GM21528 (cell line): ENCODE measurements around the gene NEURL1.
"Not testable (repeated sequence)": the region's sequence is repeated elsewhere in the genome, so short reads cannot be mapped to it uniquely, and the experiment has no call there.

Source experiments
- ATAC-seq: cut with Tn5 transposase; IDR thresholded peaks from one replicate; pipeline ENCODE4 v1.9.1; 2021; ENCODE audit warnings: mild to moderate bottlenecking, moderate library complexity; ENCODE audit not compliant: unreplicated experiment, low FRiP score

The NEURL1 gene

DNA sequence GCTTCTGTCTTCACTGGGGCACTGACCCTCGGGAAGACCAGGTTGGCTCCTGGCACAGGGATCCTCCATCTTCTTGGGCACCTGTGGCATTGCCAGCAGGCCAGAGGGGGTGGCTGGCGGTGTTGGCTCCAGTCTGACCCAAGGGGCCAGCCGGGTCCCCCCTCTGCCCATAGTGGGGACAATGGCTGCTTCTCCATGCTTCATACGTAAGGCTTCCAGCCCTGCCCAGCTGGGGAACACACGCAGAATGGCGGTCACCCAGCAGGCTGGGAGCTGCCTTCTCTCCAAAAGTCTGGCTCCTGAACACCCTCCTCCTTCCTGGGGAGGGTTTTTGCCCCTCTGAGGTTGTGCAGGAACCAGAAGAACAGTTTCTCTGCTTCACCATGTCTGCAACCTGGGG lies 106.8 kb downstream of the NEURL1 start:
- ATAC-seq, result no peak

DNA sequence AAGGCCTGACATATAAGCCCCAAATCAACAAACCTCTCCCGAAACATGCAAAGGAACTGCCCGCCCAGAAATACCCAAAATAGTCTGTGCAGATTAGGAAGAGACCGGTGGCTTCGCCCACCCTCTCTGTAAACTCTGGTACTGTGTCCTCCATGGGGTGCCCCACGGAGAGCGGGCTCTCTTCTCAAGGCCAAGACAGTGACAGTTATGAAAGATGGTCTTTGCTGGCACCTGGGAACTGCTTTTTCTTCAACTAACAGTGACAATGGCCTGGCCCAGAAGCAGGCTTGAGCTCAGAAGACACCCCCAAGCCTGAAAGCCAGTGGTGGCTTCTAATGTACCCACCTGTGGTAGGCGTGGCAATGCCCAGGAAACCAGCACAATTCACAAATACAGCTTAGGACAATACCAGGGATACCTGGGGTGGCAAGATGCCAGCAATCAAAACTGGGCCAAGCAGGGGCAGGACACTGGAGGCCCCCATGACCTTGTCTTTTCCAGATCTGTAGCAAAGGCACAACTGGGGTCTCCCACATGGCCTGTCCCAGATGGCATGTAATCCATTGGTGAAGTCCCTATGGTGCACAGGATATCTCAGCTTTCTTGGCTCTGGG lies 107.6 kb downstream of the NEURL1 start:
- ATAC-seq, result no peak

DNA sequence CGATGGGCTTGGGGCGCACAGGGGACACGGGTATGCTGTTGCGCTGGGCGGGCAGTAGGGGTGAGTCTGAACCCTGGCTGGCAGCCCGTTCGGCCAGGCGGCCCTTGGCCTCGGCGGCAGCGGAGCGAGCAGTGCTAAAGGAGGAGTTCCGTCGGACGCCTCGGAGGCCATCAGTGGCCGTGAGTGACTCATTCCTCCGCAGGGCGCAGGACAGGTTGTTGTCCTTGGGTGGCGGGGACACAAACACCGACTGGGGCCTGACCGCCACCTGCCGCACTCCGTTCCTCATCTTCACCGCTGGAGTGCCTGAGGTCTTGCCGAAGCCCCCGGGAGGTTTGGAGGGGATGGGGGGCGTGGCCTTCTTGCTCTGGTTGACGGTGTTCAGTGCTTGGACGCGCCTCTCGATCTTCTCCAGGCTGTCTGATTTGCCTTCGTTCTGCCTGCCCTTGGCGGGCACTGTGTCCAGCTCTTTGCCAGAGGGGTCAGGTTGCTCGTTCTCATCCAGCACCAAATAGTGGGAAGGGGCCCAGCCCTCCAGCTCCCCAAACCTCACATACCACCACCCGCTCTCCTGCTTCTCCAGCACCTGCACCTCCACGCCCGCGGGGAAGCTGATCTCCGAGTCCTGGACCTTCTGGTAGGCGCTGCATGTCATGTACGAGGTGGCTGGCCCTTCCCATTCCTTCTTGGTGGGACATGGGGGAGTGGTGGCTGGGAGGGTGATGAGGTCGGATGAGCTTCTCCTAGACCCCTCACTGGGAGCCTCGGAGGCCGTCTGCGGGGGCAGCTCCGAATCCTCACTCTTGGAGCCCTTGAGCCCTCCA lies 108.7 kb downstream of the NEURL1 start:
- no peak for ATAC-seq

DNA sequence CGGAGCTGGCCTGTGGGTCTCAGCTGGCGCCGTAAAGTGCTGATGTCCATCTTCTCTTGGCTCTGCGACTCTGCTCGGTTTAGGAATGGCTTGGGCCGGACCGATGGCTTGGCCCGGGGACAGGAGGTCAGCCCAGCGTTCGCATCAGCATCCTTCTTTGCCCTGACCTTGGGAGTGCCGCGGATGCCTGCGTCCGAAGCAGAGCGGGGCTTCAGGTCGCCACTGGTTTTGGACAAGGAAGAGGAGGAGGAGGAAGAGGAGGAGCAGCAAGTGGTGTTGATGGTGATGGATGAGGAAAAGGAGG lies 109.3 kb downstream of the NEURL1 start:
- no peak for ATAC-seq

DNA sequence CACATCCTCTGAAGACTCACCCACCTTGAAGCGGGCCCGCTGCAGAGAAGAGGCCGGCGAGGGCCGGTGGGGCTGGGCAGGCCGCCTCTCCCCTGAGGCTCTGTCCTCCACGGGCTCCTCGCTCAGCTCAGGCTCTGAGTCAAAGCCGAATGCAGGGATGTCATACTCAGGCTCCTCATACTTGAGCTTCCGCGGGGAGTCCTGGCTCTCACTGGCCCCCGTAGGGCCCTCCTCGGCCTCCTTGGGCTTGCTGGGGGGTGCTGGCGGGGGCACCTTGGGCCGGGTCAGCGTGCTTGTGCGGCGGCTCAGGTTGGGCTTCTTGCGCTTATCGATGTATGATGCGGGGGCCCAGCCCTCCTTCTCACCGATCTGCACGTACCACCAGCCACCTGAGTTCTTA lies 109.9 kb downstream of the NEURL1 start:
- ATAC-seq, result no peak

- no peak for ATAC-seq
These were observed 112.0 kb downstream of the NEURL1 start for GRCh38 chr10:103605359-103606096.

DNA sequence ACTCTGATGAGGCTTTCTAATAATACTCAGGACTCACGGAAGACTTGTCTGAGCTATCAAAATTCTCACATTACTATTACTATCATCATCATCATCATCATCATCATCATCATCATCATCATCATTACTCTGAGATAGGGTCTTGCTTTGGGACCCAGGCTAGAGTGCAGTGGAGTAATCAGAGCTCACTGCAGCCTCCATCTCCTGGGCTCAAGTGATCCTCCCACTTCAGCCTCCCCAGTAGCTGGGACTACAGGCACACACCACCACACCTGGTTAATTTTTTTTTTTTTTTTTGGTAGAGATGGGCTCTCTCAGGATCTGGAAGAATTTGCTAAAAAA lies 112.6 kb downstream of the NEURL1 start:
- ATAC-seq, result not testable (repeated sequence)

DNA sequence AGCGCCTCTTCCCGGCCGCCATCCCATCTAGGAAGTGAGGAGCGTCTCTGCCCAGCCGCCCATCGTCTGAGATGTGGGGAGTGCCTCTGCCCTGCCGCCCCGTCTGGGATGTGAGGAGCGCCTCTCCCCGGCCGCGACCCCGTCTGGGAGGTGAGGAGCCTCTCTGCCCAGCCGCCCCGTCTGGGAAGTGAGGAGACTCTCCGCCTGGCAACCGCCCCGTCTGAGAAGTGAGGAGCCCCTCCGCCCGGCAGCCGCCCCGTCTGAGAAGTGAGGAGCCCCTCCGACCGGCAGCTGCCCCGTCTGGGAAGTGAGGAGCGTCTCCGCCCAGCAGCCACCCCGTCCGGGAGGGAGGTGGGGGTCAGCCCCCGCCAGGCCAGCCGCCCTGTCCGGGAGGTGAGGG lies 113.5 kb downstream of the NEURL1 start:
- not testable (repeated sequence) for ATAC-seq

DNA sequence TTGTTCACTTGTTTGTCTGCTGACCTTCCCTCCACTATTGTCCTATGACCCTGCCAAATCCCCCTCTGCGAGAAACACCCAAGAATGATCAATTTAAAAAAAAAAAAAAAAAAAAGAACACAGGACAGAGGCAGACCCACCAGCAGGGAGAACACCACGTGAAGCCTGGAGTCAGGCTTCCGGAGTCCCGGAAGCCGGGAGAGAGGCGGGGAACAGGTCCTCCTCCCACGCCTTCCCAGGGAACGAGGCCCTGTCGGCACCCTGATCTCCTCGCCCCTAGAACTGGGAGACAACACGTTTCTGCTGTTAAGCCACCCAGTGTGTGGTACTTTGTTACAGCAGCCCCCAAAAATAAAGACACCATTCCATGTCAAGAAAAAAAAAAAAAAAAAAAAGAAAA lies 114.6 kb downstream of the NEURL1 start:
- not testable (repeated sequence) for ATAC-seq

DNA sequence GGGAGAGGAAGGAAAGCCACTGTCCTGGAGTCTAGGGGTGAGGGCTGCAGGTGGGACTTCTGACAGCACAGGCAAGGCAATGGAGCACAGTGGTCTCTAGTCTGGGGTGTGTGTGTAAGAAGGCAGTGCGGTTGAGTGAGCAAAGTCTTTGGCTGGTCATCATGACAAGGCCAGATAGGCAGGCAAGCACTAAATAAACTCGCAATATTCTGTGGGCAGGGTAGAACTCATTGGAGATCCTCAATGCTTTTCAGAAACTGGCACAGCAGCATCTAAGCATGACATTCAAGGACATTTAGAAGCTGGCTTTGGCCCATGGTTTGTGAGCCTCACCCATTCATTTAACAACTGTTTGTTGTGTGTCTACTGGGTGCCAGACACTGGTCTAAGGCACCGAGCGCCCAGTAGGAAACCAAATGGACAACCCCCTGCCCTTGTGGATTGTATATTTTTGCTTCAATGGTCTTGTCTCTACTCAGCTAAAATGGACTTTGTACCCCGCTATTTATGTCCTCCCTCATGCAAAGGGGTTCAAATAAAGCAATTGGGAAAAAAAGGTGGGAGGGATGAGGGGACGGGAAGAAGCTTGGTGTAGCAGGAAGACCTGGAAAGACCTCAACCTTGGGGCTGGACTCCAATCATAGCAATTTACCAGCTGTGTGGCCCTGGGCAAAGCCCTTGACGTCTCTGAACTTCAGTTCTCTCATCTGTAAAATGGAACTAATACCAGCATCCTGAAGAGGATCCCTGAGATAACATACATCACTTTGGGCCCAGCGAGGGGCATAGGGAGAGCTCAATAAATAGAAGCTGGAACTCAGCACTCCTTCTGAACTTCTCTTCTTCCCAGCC lies 116.0 kb downstream of the NEURL1 start:
- ATAC-seq, result no peak

- ATAC-seq, result no peak
These were observed 116.6 kb downstream of the NEURL1 start for GRCh38 chr10:103610083-103610472.

DNA sequence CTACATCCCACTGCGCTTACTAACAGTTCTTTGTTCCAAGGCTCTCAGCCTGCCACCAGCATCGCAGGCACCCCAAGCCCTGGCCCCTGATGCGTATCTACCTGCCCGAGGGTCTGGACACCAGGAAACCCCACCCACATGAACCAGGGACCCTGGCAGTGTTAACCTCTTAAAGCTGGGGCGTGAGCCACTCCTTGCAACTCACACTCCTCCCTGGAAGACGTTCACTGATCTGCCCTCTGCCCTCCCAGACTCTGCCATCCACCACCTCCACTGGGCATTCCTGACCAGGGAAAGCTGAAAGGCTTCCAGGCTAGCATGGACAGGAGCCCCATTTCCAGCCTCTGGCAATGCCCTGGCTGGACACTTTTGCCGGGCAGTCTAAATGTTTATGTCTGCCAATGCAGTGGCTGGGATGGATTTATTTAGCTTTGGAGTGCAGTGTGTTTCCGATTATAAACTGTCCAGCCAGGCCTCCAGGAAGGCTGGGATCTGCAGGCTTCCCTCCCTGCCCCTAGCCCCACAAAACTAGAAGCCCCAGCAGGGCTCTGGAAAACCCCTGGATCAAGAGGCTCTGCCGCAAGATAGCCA lies 117.5 kb downstream of the NEURL1 start:
- no peak for ATAC-seq

GRCh38 chr10:103612462-103613365 lies 119.2 kb downstream of the NEURL1 start:
- no peak for ATAC-seq

DNA sequence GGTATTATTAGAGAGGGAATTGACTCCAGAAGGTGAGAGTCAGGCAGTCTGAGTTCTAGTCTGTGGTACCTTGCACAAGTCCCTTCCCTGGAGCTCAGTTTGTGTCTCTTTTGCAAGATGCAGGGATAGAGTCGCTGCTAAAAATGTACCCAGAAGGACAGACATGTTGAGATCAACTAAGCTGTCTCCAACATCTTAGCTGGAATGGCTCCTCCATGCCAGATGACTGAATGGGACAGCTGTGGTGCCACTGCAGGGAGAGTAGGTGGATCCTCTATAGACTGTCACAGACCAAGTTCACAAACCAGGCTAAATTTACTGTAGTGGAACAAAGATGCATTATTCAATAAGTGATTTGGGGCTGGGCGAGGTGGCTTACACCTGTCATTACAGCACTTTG lies 120.1 kb downstream of the NEURL1 start:
- ATAC-seq, result no peak

DNA sequence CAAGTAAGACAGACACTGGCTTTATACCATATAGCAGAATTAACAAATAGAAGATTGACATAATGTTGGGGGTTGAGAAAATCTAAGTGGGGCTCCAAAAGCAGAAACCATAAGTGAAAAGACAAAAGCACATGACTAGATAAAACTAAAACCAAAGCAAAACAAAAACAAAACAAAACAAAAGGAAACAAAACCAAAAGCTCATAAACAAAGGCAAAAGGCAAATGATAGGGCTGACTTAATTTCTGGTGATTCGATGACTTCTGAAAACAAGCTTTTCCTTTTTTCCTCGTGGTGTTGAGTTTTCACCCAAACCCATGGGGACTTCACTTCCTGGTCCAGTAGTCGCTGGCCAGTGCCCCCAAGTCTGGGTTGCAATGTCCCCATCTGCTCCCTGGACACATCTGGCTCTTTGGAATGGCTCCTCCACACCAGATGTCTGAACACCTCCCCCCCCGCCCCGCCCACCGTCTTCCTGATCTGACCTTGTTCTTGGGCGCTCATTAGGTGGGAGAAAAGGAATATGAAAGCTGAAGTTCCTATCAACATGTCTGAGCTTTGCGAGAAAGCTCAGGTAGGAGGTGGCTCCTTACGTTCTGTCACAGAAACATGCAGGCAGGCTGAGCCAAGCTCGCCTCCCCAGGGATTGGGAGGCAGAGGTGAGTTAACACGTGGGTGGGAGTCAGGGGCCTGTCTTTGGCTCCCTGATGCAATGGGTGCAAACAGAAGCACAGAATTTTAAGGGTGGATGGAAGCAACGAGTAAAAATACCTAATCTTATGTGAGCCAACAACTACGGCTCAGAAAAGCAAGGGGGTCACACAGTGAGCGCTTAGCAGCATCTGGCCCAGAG lies 121.0 kb downstream of the NEURL1 start:
- no peak for ATAC-seq

DNA sequence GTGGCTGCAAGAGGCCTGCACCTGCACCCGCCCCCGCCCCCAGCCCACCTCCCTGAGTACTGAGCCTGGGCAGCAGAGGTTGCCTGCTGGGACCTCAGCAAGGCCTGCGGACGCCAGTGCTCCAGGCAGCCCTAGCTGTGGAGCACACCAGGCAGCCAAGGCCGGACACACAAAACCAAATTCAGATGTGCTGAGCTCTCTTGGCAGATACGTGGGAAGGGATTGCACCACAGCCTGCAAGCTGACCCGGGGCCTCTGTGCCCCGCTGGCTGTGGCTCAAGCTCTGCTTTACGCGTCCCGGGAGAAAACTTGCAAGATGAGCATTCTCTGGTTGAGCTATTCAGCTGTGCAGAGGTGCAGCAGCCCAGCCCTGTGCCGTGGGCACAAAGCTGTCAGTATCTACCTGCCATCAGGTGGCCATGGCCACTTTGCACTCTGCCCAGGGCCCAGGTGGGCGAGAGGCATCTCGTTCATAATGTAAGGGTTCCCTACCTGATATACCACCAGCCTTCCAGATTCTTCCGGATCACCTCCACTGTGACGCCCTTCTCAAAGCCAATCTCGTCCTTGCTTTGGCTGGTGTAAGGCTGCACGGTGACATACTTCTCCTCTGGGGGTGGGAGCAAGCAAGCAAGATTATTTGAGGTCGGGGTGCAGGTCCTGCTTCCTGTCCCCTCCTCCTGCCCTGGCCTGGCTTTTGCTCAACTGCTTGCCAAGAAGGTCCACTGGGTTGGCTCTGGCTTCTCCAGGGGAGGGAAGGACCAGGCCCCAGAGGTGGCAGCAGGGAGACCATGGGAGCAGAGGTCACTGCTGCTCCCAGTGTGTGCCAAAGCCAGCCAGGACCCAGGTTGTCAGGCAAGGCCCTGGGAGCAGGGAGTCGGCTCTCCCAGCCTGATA lies 123.4 kb downstream of the NEURL1 start:
- no peak for ATAC-seq

GRCh38 chr10:103617602-103618385 lies 124.3 kb downstream of the NEURL1 start:
- ATAC-seq, result no peak
